Calu3 (cell line): ENCODE data around the gene B3GLCT. TPM values are rescaled to one million over a fixed set of nuclear protein-coding genes. Genes with fewer than 3 reads are reported as not detected.

ENCODE experiments used
- BruUV-seq: library from RNA; stranded (reverse); fragments of 400-500 nt; replicated peaks from 2 replicates; lab custom pipeline; 2021; lab: Mats Ljungman, UMichigan
- CTCF ChIA-PET: fragments of 300-600 bp; sonication (Branson Sonifier 250); formaldehyde crosslinking; loops from one replicate; lab custom pipeline; 2022; ENCODE audit warnings: antibody characterized with exemption; lab: Charles Lee
- DNase-seq: peaks from one replicate; pipeline ENCODE4 v3.0.0; 2022
- H3K27ac Mint-ChIP-seq: one replicate; pipeline ENCODE4 v1.8.0; 2022; ENCODE audit warnings: mixed read lengths; ENCODE audit not compliant: unreplicated experiment
- H3K27me3 Mint-ChIP-seq: one replicate; pipeline ENCODE4 v1.8.0; 2022; ENCODE audit warnings: mixed read lengths; ENCODE audit not compliant: unreplicated experiment
- H3K36me3 Mint-ChIP-seq: one replicate; pipeline ENCODE4 v1.8.0; 2022; ENCODE audit warnings: mild to moderate bottlenecking, moderate library complexity, mixed read lengths; ENCODE audit not compliant: insufficient read depth, unreplicated experiment
- H3K4me1 Mint-ChIP-seq: one replicate; pipeline ENCODE4 v1.8.0; 2022; ENCODE audit warnings: mild to moderate bottlenecking, low read depth, mixed read lengths; ENCODE audit not compliant: unreplicated experiment
- H3K4me3 Mint-ChIP-seq: one replicate; pipeline ENCODE4 v1.8.0; 2022; ENCODE audit warnings: mild to moderate bottlenecking, low read depth, moderate library complexity, mixed read lengths; ENCODE audit not compliant: unreplicated experiment
- H3K9me3 Mint-ChIP-seq: one replicate; pipeline ENCODE4 v1.8.0; 2022; ENCODE audit warnings: low read depth, mixed read lengths; ENCODE audit not compliant: unreplicated experiment
- intact Hi-C: fragments of 100-400 bp; cut with micrococcal nuclease; formaldehyde crosslinking; loops from one replicate; pipeline ENCODE4 v1.10.0; 2022; ENCODE audit not compliant: unreplicated experiment
- total RNA-seq: library from RNA; stranded (reverse); gene quantifications from 2 replicates; pipeline ENCODE4 v1.2.3, GENCODE V29; 2022
- TF ChIP-seq, protein P1 (sequence below): fragments of 200-600 bp; IDR thresholded peaks from one replicate; pipeline ENCODE4 v1.8.0; 2022; ENCODE audit warnings: antibody characterized with exemption; ENCODE audit not compliant: unreplicated experiment

Gene B3GLCT
- total RNA-seq, 1 experiment from 2014 or later = 5.1 TPM

DNA sequence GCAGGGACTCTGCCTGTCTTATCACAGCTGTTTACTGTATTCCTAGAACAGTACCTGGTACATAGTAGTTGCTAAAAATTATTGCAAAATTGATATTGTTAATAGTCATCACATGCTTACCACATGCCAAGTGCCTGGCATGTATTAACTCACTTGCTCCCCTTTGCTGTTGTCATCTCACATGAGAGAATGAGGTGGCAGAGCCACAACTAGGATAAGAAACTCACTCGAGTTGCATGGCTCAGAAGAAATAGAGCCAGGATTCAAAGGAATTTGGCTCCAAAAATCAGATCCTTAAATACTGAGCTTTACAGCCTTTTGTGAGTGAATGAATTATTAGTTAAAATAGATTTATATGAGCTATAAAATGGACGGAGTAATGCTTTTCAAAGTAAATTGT is 42.6 kb downstream of the B3GLCT start:
- no TSS peak for BruUV-seq
- TF ChIP-seq, protein P1, sequence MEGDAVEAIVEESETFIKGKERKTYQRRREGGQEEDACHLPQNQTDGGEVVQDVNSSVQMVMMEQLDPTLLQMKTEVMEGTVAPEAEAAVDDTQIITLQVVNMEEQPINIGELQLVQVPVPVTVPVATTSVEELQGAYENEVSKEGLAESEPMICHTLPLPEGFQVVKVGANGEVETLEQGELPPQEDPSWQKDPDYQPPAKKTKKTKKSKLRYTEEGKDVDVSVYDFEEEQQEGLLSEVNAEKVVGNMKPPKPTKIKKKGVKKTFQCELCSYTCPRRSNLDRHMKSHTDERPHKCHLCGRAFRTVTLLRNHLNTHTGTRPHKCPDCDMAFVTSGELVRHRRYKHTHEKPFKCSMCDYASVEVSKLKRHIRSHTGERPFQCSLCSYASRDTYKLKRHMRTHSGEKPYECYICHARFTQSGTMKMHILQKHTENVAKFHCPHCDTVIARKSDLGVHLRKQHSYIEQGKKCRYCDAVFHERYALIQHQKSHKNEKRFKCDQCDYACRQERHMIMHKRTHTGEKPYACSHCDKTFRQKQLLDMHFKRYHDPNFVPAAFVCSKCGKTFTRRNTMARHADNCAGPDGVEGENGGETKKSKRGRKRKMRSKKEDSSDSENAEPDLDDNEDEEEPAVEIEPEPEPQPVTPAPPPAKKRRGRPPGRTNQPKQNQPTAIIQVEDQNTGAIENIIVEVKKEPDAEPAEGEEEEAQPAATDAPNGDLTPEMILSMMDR = no peak
- Mint-ChIP-seq H3K27me3 (no peaks in the 10 kb centered on the region), H3K4me1 (no peaks in the 10 kb centered on the region), H3K36me3 (no peaks in the 10 kb centered on the region), H3K4me3 (no peak overlapping the region), H3K27ac (no peak overlapping the region), H3K9me3 (no peaks in the 10 kb centered on the region)
- no peak for DNase-seq
- intact Hi-C loops = loop anchor here (10.0 kb wide), 1 partner anchor 502 kb away; no protein-coding TSS in a partner anchor
- CTCF ChIA-PET = no interaction called here

DNA sequence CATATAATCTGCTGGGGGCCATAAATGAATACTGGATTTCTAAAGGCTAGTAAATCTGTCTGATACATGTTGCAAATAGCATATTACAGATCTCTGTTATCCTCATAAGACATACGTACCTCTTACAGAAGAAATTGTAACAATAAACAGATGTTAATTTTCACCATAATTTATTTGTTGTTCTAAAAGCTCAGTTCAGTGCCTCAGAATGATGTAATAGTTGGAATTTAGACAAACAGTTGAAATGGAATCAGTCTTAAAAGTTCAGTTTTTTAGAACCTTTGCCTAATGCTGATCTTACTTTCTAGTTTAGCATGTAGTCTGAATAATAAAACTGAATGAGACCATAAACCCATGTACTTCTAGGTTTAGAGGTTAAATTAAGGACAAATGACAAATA is 43.1 kb downstream of the B3GLCT start:
- CTCF ChIA-PET = no interaction called here
- BruUV-seq = no TSS peak
- H3K9me3 Mint-ChIP-seq = no peaks in the 10 kb centered on the region
- intact Hi-C loops = loop anchor here (10.0 kb wide), 1 partner anchor 502 kb away; no protein-coding TSS in a partner anchor
- H3K4me3 Mint-ChIP-seq = no peak overlapping the region
- TF ChIP-seq, protein P1 = no peak
- DNase-seq = no peak
- H3K36me3 Mint-ChIP-seq = no peaks in the 10 kb centered on the region
- no peaks in the 10 kb centered on the region for H3K27me3 Mint-ChIP-seq
- H3K27ac Mint-ChIP-seq = no peak overlapping the region
- H3K4me1 Mint-ChIP-seq = no peaks in the 10 kb centered on the region

DNA sequence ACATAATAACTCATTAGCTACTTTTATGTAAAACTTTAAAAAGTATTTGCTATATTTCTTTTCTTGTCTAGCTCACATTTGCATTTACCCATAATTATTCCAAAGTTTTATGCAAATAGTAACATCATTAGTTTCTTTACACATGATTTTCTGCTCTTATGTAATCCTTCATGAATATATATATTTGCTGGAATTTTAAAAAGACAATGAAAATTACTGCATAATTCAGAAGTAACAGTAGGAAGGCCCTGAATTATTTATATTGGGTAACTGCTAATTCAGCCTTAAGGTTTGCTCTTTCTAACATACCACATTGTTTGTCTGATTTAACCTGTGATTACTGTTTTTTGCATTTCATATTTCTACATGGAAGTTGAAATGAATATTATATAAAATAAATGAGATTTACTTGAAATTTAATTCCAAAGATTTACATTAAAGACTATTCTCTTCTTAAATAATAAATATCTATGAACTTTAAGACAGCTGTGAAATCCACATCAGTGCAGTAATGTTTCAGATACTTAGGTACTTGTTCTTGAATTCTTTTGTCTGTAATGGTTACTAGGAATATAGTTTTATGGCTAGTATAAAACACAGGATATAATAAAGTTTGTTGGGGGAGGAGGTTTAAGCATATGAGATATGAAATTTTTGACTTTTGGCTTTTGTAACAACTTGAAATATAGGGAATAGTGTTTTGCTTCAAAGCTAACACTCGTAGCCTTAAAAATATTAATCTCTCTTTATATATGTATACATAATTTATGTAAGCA is 46.0 kb downstream of the B3GLCT start:
- DNase-seq = no peak
- intact Hi-C loops = loop anchor here (10.0 kb wide), 1 partner anchor 499 kb away; no protein-coding TSS in a partner anchor
- H3K4me1 Mint-ChIP-seq = no peaks in the 10 kb centered on the region
- H3K4me3 Mint-ChIP-seq = no peak overlapping the region
- H3K36me3 Mint-ChIP-seq = no peaks in the 10 kb centered on the region
- TF ChIP-seq, protein P1 = no peak
- no peaks in the 10 kb centered on the region for H3K9me3 Mint-ChIP-seq
- no peaks in the 10 kb centered on the region for H3K27me3 Mint-ChIP-seq
- H3K27ac Mint-ChIP-seq = no peak overlapping the region
- CTCF ChIA-PET = interaction anchor here (1.2 kb wide), 1 partner anchor 9 kb away, joined by 6 read pairs; no protein-coding TSS in a partner anchor
- BruUV-seq = no TSS peak

DNA sequence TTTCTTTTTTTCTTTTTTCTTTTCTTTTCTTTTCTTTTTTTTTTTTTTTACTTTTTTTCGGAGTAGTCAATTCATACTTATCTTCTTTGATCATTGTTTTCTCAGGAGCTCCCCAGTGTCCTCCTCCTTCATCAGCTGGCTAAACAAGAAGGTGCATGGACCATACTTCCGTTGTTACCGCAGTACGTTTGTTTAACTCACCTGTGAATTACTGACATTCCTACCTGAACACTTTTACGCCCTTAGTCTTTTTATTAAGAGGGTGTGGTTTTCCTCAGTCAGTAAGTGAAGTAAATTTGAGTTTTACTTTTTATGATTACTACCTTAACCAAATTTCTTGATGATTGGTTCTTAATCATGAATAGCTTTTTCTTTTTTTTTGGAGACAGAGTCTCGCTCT is 47.1 kb downstream of the B3GLCT start:
- Mint-ChIP-seq H3K4me1 (no peaks in the 10 kb centered on the region), H3K36me3 (no peaks in the 10 kb centered on the region), H3K9me3 (peaks cover 3% of the 10 kb centered on the region), H3K27me3 (no peaks in the 10 kb centered on the region), H3K27ac (no peak overlapping the region), H3K4me3 (no peak overlapping the region)
- no TSS peak for BruUV-seq
- intact Hi-C loops = loop anchor here (10.0 kb wide), 1 partner anchor 498 kb away; no protein-coding TSS in a partner anchor
- CTCF ChIA-PET = interaction anchor here (1.2 kb wide), 1 partner anchor 10 kb away, joined by 6 read pairs; no protein-coding TSS in a partner anchor
- DNase-seq = no peak
- TF ChIP-seq, protein P1 = no peak
